ENCODE data around the gene MMP1. TPM values are rescaled to one million over a fixed set of nuclear protein-coding genes. Genes with fewer than 3 reads are reported as not detected.

Gene MMP1
- total RNA-seq, 2 donors from 2014 or later = 0.16 TPM; not detected in 1

DNA sequence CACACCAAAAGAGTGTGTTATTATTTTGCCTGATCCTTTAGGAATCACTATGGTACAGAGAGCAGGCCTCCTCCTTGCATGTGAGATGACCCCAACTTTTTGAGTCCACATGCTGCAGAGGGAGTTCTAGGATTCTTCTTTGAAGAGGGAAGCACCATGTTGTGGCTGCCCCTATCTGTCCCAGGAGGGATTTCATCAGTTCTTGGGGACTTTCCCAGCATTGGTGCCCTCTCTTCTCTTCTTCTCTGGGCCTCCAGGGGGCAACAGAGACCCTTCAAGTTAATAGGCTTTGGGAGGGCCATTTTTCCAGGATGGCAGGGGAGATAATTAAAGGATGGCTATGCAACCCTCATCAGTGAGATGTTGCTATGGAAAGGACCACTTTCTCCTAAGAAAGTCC is 3.6 kb downstream of the MMP1 start:
- Mint-ChIP-seq H3K36me3 (ENCODE audit: low read depth) (no peaks in the 10 kb centered on the region), H3K27me3 (peaks cover 13% of the 10 kb centered on the region), H3K4me3 (no peak overlapping the region), H3K4me1 (no peaks in the 10 kb centered on the region), H3K27ac (no peak overlapping the region)
- DNase-seq (no peak), ATAC-seq (no peak)
- H3K9me3 ChIP-seq (ENCODE audit: control insufficient read depth, low read length, poor library complexity, severe bottlenecking) = no peaks in the 10 kb centered on the region

DNA sequence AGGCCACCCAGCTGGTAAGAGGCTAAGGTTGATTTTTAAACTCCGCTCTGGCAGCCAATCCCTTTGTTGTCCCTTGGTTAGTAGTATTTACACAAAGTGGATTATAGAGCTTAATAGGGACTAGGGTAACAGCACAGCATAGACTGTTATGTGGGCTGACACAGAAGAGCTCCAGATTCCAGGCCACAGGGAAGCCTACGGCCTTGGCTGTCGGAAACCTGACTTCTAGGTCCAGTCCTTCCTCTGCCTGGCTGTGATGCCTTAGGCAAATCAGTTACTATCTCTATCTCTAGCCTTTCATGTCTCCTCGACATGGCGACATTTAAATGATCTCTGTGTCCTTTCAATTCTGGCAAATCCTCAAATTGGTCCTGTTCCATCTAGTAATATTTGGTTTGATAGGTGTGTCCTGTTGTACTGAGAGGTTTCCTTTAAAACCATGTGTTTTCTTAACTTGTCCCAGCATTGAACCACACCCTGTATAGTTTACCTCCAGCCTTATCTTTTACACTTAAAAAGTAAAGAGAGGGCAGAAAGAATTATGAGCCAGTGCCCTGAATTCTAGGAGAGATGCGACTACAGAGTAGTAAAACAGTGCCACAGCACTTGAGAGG is 4.2 kb downstream of the MMP1 start:
- DNase-seq = no peak
- Mint-ChIP-seq H3K27me3 (peaks cover 13% of the 10 kb centered on the region), H3K36me3 (ENCODE audit: low read depth) (no peaks in the 10 kb centered on the region), H3K4me1 (no peaks in the 10 kb centered on the region), H3K4me3 (no peak overlapping the region), H3K27ac (no peak overlapping the region)
- no peak for ATAC-seq
- H3K9me3 ChIP-seq (ENCODE audit: control insufficient read depth, low read length, poor library complexity, severe bottlenecking) = no peaks in the 10 kb centered on the region

DNA sequence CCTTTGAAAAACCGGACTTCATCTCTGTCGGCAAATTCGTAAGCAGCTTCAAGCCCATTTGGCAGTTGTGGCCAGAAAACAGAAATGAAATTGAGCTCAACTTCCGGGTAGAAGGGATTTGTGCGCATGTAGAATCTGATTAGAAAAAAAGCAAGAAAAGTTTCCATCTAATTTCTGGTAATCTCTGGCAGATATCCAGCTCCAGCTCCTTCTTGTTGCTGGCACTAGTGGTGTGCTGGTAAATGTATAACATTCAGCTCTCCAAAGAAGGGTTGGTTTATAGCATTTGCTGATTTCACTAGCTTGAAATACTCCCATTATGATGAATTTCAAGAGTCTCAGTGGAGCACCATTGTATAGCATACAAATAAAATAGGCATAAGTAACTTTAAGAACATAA is 5.4 kb downstream of the MMP1 start:
- Mint-ChIP-seq H3K4me1 (no peaks in the 10 kb centered on the region), H3K4me3 (no peak overlapping the region), H3K27ac (no peak overlapping the region), H3K36me3 (ENCODE audit: low read depth) (no peaks in the 10 kb centered on the region), H3K27me3 (peaks cover 13% of the 10 kb centered on the region)
- ATAC-seq = no peak
- no peaks in the 10 kb centered on the region for H3K9me3 ChIP-seq (ENCODE audit: control insufficient read depth, low read length, poor library complexity, severe bottlenecking)
- DNase-seq = no peak

DNA sequence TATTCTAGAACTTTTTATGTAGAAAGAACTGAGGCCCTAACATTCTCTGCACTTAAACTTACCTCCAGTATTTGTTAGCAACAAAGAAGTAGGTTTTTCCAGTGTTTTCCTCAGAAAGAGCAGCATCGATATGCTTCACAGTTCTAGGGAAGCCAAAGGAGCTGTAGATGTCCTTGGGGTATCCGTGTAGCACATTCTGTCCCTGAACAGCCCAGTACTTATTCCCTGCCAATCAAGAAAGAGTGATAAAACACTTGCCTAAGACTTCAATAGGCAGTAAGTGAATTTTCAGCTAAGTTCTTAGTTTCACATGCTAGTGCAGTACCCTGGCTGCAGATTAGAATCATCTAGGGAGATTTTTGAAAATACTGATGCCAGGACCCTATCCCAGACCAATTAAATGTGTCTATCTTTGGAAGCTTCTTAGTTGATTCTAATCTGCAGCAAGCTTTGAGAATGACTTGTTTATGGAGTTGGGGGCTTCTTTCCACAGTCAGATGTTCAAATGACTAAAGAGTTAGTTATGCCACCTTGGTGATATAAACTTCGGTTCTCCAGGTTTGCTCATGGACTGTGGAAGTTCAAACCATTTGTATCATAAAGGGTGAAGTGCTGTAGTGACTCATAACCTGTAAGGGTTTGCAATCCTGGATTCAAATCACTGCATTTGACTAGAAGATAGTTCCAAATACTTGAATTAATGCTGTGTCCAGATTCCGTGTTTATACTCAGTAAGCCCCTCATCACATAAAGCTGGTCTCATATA is 6.5 kb downstream of the MMP1 start:
- no peak overlapping the region for H3K4me3 Mint-ChIP-seq
- H3K27ac Mint-ChIP-seq = no peak overlapping the region
- H3K27me3 Mint-ChIP-seq = peaks cover 19% of the 10 kb centered on the region
- H3K36me3 Mint-ChIP-seq (ENCODE audit: low read depth) = no peaks in the 10 kb centered on the region
- DNase-seq (no peak), ATAC-seq (no peak)
- no peaks in the 10 kb centered on the region for H3K4me1 Mint-ChIP-seq
- H3K9me3 ChIP-seq (ENCODE audit: control insufficient read depth, low read length, poor library complexity, severe bottlenecking) = no peaks in the 10 kb centered on the region

DNA sequence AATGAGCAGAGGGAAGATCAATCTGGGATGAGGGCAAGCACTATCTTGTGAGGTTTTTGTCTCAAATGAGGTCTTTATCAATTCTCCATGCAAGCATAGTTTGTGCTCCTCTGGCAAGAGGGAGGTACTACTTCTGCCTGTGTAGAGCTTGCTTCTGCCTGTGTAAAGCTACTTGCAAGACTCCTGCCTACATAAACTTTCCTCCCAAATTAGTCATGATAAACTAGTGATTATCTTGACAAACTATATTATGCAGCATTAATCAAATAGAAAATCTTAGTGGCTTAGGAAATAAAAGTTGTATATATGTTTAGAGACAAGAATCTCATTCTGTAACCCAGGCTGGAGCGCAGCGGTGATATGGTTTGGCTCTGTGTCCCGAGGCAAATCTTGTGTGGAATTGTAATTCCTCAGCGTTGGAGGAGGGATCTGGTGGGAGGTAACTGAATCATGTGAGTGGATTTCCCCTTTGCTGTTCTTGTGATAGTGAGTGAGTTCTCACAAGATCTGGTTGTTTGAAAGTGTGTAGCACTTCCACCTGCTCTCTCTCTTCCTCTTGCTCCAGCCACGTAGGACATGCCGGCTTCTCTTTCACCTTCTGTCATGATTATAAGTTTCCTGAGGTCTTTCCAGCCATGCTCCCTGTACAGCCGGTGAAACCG is 9.5 kb downstream of the MMP1 start:
- H3K4me3 Mint-ChIP-seq = no peak overlapping the region
- H3K9me3 ChIP-seq (ENCODE audit: control insufficient read depth, low read length, poor library complexity, severe bottlenecking) = no peaks in the 10 kb centered on the region
- no peak overlapping the region for H3K27ac Mint-ChIP-seq
- no peaks in the 10 kb centered on the region for H3K4me1 Mint-ChIP-seq
- peaks cover 19% of the 10 kb centered on the region for H3K27me3 Mint-ChIP-seq
- H3K36me3 Mint-ChIP-seq (ENCODE audit: low read depth) = no peaks in the 10 kb centered on the region
- ATAC-seq (no peak), DNase-seq (no peak)

DNA sequence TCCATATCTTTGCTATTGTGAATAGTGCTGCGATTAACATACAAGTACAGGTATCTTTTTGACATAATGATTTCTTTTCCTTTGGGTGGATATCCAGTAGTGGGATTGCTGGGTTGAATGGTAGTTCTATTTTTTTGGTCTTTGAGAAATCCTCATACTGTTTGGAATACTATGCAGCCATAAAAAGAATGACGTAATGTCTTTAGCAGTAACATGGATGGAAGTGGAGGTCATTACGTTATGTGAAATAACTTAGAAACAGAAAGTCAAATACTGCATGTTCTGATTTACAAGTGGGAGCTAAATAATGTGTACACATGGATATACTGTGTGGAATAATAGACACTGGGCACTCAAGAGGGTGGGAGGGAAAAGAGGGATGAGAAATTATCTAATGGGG is 13.6 kb downstream of the MMP1 start:
- Mint-ChIP-seq H3K4me1 (no peaks in the 10 kb centered on the region), H3K4me3 (no peak overlapping the region)
- no peak for ATAC-seq

DNA sequence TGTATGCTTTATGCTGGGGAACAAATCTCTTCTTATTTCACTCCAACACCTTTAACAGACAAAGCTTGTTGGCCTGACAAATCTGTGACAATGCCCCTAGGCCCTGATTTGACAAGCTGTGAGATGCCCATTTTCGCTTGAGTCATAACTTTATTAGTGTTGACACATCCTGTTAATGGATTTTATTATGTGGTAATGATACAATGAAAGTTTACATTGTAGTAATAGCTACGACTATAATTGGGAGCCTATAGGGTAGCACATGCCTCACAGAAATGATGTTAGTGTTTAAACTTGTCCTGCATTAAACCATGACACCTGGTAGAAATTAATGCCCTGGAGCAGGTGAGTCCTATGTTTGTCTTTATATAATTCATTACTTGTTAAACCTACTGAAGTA is 14.2 kb downstream of the MMP1 start:
- Mint-ChIP-seq H3K36me3 (ENCODE audit: low read depth) (no peaks in the 10 kb centered on the region), H3K27ac (no peak overlapping the region), H3K4me3 (no peak overlapping the region), H3K4me1 (no peaks in the 10 kb centered on the region), H3K27me3 (peaks cover 22% of the 10 kb centered on the region)
- no peak for ATAC-seq
- DNase-seq = no peak
- no peaks in the 10 kb centered on the region for H3K9me3 ChIP-seq (ENCODE audit: control insufficient read depth, low read length, poor library complexity, severe bottlenecking)

More for the DNA sequence above, 13.6 kb downstream of the MMP1 start:
- H3K36me3 Mint-ChIP-seq (ENCODE audit: low read depth) = no peaks in the 10 kb centered on the region
- H3K27me3 Mint-ChIP-seq = peaks cover 26% of the 10 kb centered on the region
- no peaks in the 10 kb centered on the region for H3K9me3 ChIP-seq (ENCODE audit: control insufficient read depth, low read length, poor library complexity, severe bottlenecking)
- no peak overlapping the region for H3K27ac Mint-ChIP-seq
- DNase-seq = no peak

DNA sequence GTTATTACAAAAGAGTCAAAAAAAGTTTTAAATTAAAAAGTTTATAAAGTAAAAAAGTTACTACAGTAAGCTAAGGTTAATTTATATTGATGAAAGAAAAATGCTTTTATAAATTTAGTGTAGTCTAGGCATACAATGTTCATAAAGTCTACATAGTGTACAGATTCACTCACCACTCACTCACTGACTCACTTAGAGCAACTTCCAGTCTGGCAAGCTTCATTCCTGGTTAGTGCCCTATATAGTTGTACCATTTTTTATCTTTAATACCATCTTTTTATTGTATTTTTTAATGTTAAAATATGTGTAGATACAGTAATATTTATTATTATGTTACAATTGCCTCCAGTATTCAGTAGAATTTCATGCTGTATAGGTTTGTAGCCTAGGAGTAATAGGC is 14.9 kb downstream of the MMP1 start:
- Mint-ChIP-seq H3K27ac (no peak overlapping the region), H3K4me3 (no peak overlapping the region), H3K27me3 (peaks cover 26% of the 10 kb centered on the region), H3K36me3 (ENCODE audit: low read depth) (no peaks in the 10 kb centered on the region), H3K4me1 (no peaks in the 10 kb centered on the region)
- no peak for DNase-seq
- ATAC-seq = no peak
- H3K9me3 ChIP-seq (ENCODE audit: control insufficient read depth, low read length, poor library complexity, severe bottlenecking) = no peaks in the 10 kb centered on the region

DNA sequence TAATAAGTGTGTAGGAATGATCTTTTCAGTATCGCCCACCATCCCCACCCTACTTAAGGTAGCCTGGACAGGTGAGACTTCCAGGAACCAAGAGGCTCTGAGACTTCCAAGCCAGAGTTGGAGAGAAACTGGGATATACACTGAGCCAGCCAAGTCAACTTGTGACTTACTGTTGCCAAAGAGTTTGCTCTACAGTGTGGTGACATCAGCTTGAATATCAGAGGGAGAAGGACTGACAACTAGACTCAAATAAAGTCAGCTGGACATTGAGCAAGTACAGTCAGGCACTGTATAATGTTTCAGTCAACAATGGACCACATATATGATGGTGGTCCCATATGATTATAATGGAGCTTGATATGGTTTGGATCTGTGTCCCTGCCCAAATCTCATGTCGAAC is 16.3 kb downstream of the MMP1 start:
- Mint-ChIP-seq H3K36me3 (ENCODE audit: low read depth) (no peaks in the 10 kb centered on the region), H3K27me3 (peaks cover 21% of the 10 kb centered on the region), H3K4me1 (no peaks in the 10 kb centered on the region), H3K4me3 (no peak overlapping the region), H3K27ac (no peak overlapping the region)
- no peak for ATAC-seq
- DNase-seq = no peak
- no peaks in the 10 kb centered on the region for H3K9me3 ChIP-seq (ENCODE audit: control insufficient read depth, low read length, poor library complexity, severe bottlenecking)

DNA sequence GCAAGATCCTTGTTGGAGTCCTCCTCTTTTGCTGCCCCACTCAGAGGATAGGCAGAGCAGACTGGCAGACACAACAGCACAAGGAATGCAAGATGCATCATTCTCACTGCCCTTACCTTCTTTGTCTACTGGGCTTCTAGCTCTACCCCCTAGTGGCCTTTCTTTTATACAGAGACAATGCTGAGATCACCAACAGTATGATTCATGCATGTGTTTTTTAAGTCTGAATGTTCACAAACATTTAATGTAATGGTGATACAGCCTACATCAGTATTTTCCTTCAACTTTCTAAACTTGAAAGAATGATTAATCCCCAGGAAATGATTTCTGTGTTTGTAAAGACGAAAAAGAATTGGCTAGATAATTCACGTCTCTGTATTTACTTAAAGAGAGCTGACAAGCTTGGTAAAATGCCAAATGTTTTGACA is 17.5 kb downstream of the MMP1 start, which contains the start of gene MMP10:
MMP10 (minus strand) TSS at position 138 of the 428 bp plus-strand sequence; CDS start at position 101, 37 bp downstream.
- no peaks in the 10 kb centered on the region for H3K36me3 Mint-ChIP-seq (ENCODE audit: low read depth)
- ATAC-seq (no peak), DNase-seq (no peak)
- H3K9me3 ChIP-seq (ENCODE audit: control insufficient read depth, low read length, poor library complexity, severe bottlenecking) = no peaks in the 10 kb centered on the region
- H3K27me3 Mint-ChIP-seq = peaks cover 19% of the 10 kb centered on the region
- H3K4me1 Mint-ChIP-seq = no peaks in the 10 kb centered on the region
- no peak within 1 kb of the TSS for H3K4me3 Mint-ChIP-seq
- H3K27ac Mint-ChIP-seq = no peak within 1 kb of the TSS

DNA sequence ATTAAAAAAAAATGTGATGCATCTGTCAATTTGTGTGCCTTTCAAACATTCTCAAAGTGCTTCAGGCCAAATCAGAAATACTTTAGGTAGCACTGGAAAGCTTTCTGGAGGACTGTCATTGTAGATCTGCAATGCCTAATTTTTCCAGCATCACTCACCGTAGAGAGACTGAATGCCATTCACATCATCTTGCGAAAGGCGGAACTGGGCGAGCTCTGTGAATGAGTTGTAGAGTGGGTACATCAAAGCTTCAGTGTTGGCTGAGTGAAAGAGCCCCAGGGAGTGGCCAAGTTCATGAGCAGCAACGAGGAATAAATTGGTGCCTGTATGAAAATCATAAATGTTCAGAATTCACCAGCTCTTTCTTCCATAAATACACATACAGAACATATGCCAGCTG is 21.5 kb downstream of the MMP1 start:
- no peaks in the 10 kb centered on the region for H3K36me3 Mint-ChIP-seq (ENCODE audit: low read depth)
- no peak overlapping the region for H3K4me3 Mint-ChIP-seq
- H3K9me3 ChIP-seq (ENCODE audit: control insufficient read depth, low read length, poor library complexity, severe bottlenecking) = no peaks in the 10 kb centered on the region
- H3K27ac Mint-ChIP-seq = no peak overlapping the region
- H3K4me1 Mint-ChIP-seq = peaks cover 4% of the 10 kb centered on the region
- ATAC-seq = no peak
- peaks cover 23% of the 10 kb centered on the region for H3K27me3 Mint-ChIP-seq
- no peak for DNase-seq

DNA sequence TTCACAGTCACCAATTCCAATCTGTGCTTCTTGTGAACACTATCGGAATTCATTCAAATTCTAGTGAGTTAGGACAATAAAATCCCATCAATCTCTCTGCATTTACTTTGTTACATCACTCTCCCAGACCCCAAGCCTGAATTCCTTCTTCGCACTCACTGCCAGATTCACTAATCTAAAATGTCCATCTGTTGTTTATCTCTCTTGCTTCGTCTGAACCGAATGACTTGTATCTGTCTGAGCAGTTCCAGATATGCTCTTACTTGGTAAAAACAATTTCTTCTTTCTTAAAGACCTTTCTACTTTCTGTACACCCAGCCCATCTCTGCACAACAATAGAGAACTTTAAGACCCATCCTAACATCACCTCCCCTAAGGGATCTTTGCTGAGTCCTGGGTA is 24.6 kb downstream of the MMP1 start:
- H3K4me1 Mint-ChIP-seq = peaks cover 4% of the 10 kb centered on the region
- peaks cover 27% of the 10 kb centered on the region for H3K27me3 Mint-ChIP-seq
- H3K36me3 Mint-ChIP-seq (ENCODE audit: low read depth) = peaks cover 4% of the 10 kb centered on the region
- DNase-seq (no peak), ATAC-seq (no peak)
- H3K9me3 ChIP-seq (ENCODE audit: control insufficient read depth, low read length, poor library complexity, severe bottlenecking) = no peaks in the 10 kb centered on the region
- H3K27ac Mint-ChIP-seq = no peak overlapping the region
- no peak overlapping the region for H3K4me3 Mint-ChIP-seq

DNA sequence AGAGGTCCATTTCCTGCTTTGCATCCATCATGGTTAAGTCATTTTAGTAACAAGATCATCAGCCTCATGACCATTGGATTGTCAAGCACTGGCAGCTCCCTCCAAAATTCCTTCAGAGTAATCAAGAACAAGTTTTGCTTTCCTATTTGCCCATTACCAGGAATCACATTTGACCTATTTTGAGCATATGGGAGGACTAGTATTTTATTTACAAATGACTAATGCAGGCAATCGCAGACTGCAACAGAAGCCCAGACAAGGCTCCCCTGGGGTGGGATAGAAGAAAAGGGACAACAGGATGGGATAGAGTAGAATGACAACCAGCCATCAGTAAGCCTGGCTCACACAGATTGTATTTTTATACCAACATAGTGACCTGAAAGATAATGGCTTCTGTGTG is 26.6 kb downstream of the MMP1 start:
- peaks cover 4% of the 10 kb centered on the region for H3K4me1 Mint-ChIP-seq
- H3K27ac Mint-ChIP-seq = no peak overlapping the region
- peaks cover 26% of the 10 kb centered on the region for H3K27me3 Mint-ChIP-seq
- ATAC-seq (no peak), DNase-seq (no peak)
- H3K36me3 Mint-ChIP-seq (ENCODE audit: low read depth) = peaks cover 4% of the 10 kb centered on the region
- no peak overlapping the region for H3K4me3 Mint-ChIP-seq
- H3K9me3 ChIP-seq (ENCODE audit: control insufficient read depth, low read length, poor library complexity, severe bottlenecking) = no peaks in the 10 kb centered on the region

Data from T-helper 17 cell (primary cell).